K562 (cell line): Measurements from ENCODE around the gene DDX39A. TPM values are rescaled to one million over a fixed set of nuclear protein-coding genes. Genes with fewer than 3 reads are reported as not detected.

Source experiments
- ATAC-seq: fragments of 200-7000 bp; cut with Tn5 transposase; 3 replicates; pipeline ENCODE4 v1.9.1; 2020; ENCODE audit warnings: moderate library complexity
- BruUV-seq: library from RNA; stranded (reverse); fragments of 400-500 nt; replicated peaks from 2 replicates; lab custom pipeline; 2021; lab: Mats Ljungman, UMichigan
- CTCF ChIA-PET: fragments of 300-600 bp; formaldehyde crosslinking; extraction: SDS; loops from one replicate; lab custom pipeline; 2021; ENCODE audit warnings: low intra/inter-chr PET ratio; lab: Yijun Ruan, JAX
- POLR2A ChIA-PET: fragments of 300-600, 350-650 bp; sonication (Branson Sonifier 250); formaldehyde crosslinking; extraction: SDS; loops from one replicate; lab custom pipeline; 2021; ENCODE audit warnings: antibody characterized with exemption, inconsistent platforms; lab: Yijun Ruan, JAX
- DNase-seq, 4 experiments: peaks; one replicate each; pipeline versions ENCODE4 v3.0.0 to v3.0.0-alpha.2; 2011 to 2018; ENCODE audit warnings: low spot score in 3 of 4, mixed read lengths in 3 of 4; ENCODE audit errors: extremely low read depth in 1 of 4
- FAIRE-seq: peaks from 2 replicates; lab custom pipeline; 2011; peaks lifted over from hg19 to GRCh38; lab: Jason Lieb, UNC
- H2AFZ ChIP-seq: 2 replicates; pipeline ENCODE4 v1.6.0; 2011; ENCODE audit warnings: low read depth, low read length, control low read depth, inconsistent platforms
- H3K27ac ChIP-seq: fragments of 200-600 bp; 3 replicates; pipeline ENCODE4 v1.8.0; 2011; ENCODE audit warnings: low read depth, mild to moderate bottlenecking, control low read depth, inconsistent platforms, low read length, moderate library complexity, mixed read lengths; ENCODE audit errors: extremely low read depth
- H3K27me3 ChIP-seq, 2 experiments: fragments of 300-600 bp in 1 of 2; 2 replicates in 1 of 2; 3 replicates in 1 of 2; pipeline versions ENCODE4 v1.6.0 to v1.8.0; 2011; ENCODE audit warnings: inconsistent platforms in 2 of 2, low read length in 2 of 2, mild to moderate bottlenecking in 1 of 2, mixed read lengths in 1 of 2, moderate library complexity in 1 of 2; ENCODE audit not compliant: control insufficient read depth in 2 of 2, insufficient read depth in 2 of 2
- H3K36me3 ChIP-seq: fragments of 300-600 bp; 3 replicates; pipeline ENCODE4 v1.8.0; 2011; ENCODE audit warnings: mild to moderate bottlenecking, low read length, inconsistent platforms; ENCODE audit not compliant: control insufficient read depth, insufficient read depth
- H3K4me1 ChIP-seq, 2 experiments: fragments of 200-600 bp in 1 of 2; replicated peaks in 1 of 2; 2 replicates in 1 of 2; 3 replicates in 1 of 2; pipeline versions ENCODE4 v1.5.1 to v1.8.0; 2011; ENCODE audit warnings: inconsistent platforms in 2 of 2, low read length in 2 of 2, mild to moderate bottlenecking in 1 of 2, mixed read lengths in 1 of 2, moderate library complexity in 1 of 2; ENCODE audit not compliant: control insufficient read depth in 2 of 2, insufficient read depth in 2 of 2
- H3K4me2 ChIP-seq: 2 replicates; pipeline ENCODE4 v1.6.1; 2011; ENCODE audit warnings: low read length, control low read depth, inconsistent platforms, mixed read lengths; ENCODE audit not compliant: insufficient read depth
- H3K4me3 ChIP-seq: fragments of 200-600 bp; sonication (generic), shearing (Covaris generic); 2 replicates; pipeline ENCODE4 v1.5.1; 2016; ENCODE audit warnings: control low read depth, inconsistent platforms
- H3K79me2 ChIP-seq: fragments of 200-600 bp; 3 replicates; pipeline ENCODE4 v1.8.0; 2011; ENCODE audit warnings: low read length, inconsistent platforms; ENCODE audit not compliant: control insufficient read depth, insufficient read depth
- H3K9ac ChIP-seq, 2 experiments: 2 replicates each; pipeline versions ENCODE4 v1.6.0 to v1.6.1; 2011; ENCODE audit warnings: low read depth in 2 of 2, low read length in 2 of 2, control low read depth in 1 of 2, inconsistent platforms in 1 of 2, mild to moderate bottlenecking in 1 of 2, mixed read lengths in 1 of 2; ENCODE audit not compliant: insufficient read depth in 1 of 2
- H3K9me1 ChIP-seq: one replicate; pipeline ENCODE4 v1.6.0; 2011; ENCODE audit warnings: inconsistent platforms, mild to moderate bottlenecking, low read length, moderate library complexity; ENCODE audit not compliant: control insufficient read depth, insufficient read depth
- H3K9me3 ChIP-seq: replicated peaks from 2 replicates; pipeline ENCODE4 v1.5.1; 2011; ENCODE audit warnings: low read depth, low read length, inconsistent platforms; ENCODE audit not compliant: control insufficient read depth, insufficient read depth
- H4K20me1 ChIP-seq: replicated peaks from 2 replicates; pipeline ENCODE4 v1.6.1; 2011; ENCODE audit warnings: low read length, inconsistent platforms, mixed read lengths; ENCODE audit not compliant: control insufficient read depth, insufficient read depth
- CHD2 ChIP-seq: IDR thresholded peaks from 2 replicates; pipeline ENCODE4 v1.6.1; 2011; ENCODE audit warnings: low read depth, low read length
- EGR1 ChIP-seq: fragments of 450-650 bp; conservative IDR thresholded peaks from 2 replicates; pipeline ENCODE4 v1.6.1; 2017; ENCODE audit warnings: mild to moderate bottlenecking
- FOXJ2 ChIP-seq: fragments of 200-800 bp; sonication (Bioruptor generic); IDR thresholded peaks from 2 replicates; pipeline ENCODE4 v1.6.1; 2016; ENCODE audit warnings: missing genetic modification characterization, missing compliant biosample characterization
- HCFC1 ChIP-seq: IDR thresholded peaks from 2 replicates; pipeline ENCODE4 v1.6.1; 2012; ENCODE audit warnings: low read depth, low read length, improper control_type of control experiment
- HDAC1 ChIP-seq, 2 experiments: fragments of 450-650 bp; IDR thresholded peaks; 2 replicates each; pipeline ENCODE4 v1.6.1; 2016 to 2017; ENCODE audit warnings: inconsistent platforms in 1 of 2, mild to moderate bottlenecking in 1 of 2, moderate library complexity in 1 of 2
- HDAC2 ChIP-seq: fragments of 450-650 bp; IDR thresholded peaks from 2 replicates; pipeline ENCODE4 v1.6.1; 2016; ENCODE audit warnings: mild to moderate bottlenecking
- HNRNPLL ChIP-seq: fragments of 200-400 bp; formaldehyde crosslinking; IDR thresholded peaks from 2 replicates; pipeline ENCODE4 v1.6.1; 2017; ENCODE audit warnings: low read length, low read depth, mild to moderate bottlenecking; ENCODE audit not compliant: poor library complexity, severe bottlenecking
- KLF1 ChIP-seq: fragments of 450-650 bp; IDR thresholded peaks from 2 replicates; pipeline ENCODE4 v1.6.1; 2016; ENCODE audit warnings: missing genetic modification characterization, missing compliant biosample characterization
- MCM5 ChIP-seq: fragments of 450-650 bp; IDR thresholded peaks from 2 replicates; pipeline ENCODE4 v1.6.1; 2016; ENCODE audit warnings: low read depth
- NBN ChIP-seq: fragments of 450-650 bp; IDR thresholded peaks from 2 replicates; pipeline ENCODE4 v1.6.1; 2016; ENCODE audit warnings: low read depth, mild to moderate bottlenecking
- NCOA4 ChIP-seq: fragments of 450-650 bp; IDR thresholded peaks from 2 replicates; pipeline ENCODE4 v1.6.1; 2018; ENCODE audit warnings: mild to moderate bottlenecking; ENCODE audit not compliant: partially characterized antibody
- NFATC3 ChIP-seq: fragments of 450-650 bp; IDR thresholded peaks from 2 replicates; pipeline ENCODE4 v1.6.1; 2017; ENCODE audit warnings: mild to moderate bottlenecking
- PHF8 ChIP-seq: fragments of 200-600 bp; sonication (generic); IDR thresholded peaks from 2 replicates; pipeline ENCODE4 v1.6.1; 2012; ENCODE audit warnings: mixed run types, mild to moderate bottlenecking, inconsistent platforms, low read length, moderate library complexity, borderline replicate concordance
- SMARCE1 ChIP-seq: fragments of 450-650 bp; IDR thresholded peaks from 2 replicates; pipeline ENCODE4 v1.7.1; 2016; ENCODE audit warnings: mild to moderate bottlenecking
- SNRNP70 ChIP-seq: fragments of 200-400 bp; formaldehyde crosslinking; optimal IDR thresholded peaks from 2 replicates; pipeline ENCODE3; 2017; ENCODE audit warnings: low read depth, low read length
- SP1 ChIP-seq: sonication (generic); formaldehyde crosslinking; IDR thresholded peaks from 2 replicates; pipeline ENCODE4 v1.8.1; 2022; ENCODE audit warnings: mild to moderate bottlenecking, missing genetic modification reagents
- TAF9B ChIP-seq: fragments of 450-650 bp; IDR thresholded peaks from 2 replicates; pipeline ENCODE4 v1.6.1; 2018; ENCODE audit warnings: mild to moderate bottlenecking; ENCODE audit not compliant: partially characterized antibody
- TSC22D4 ChIP-seq: fragments of 450-650 bp; IDR thresholded peaks from 2 replicates; pipeline ENCODE4 v1.6.1; 2016; ENCODE audit warnings: missing genetic modification characterization, missing biosample characterization, control low read depth
- U2AF1 ChIP-seq: fragments of 200-400 bp; formaldehyde crosslinking; optimal IDR thresholded peaks from 2 replicates; pipeline ENCODE3; 2017; ENCODE audit warnings: mild to moderate bottlenecking, low read depth, low read length, moderate library complexity
- ZNF586 ChIP-seq: fragments of 450-650 bp; formaldehyde crosslinking; conservative IDR thresholded peaks from 2 replicates; pipeline ENCODE4 v1.4.0; 2020; ENCODE audit warnings: mild to moderate bottlenecking, moderate library complexity
- ZNF695 ChIP-seq: fragments of 450-650 bp; formaldehyde crosslinking; IDR thresholded peaks from 2 replicates; pipeline ENCODE4 v1.4.0; 2020; ENCODE audit warnings: mild to moderate bottlenecking, moderate library complexity
- WGBS: fragments of 100-300 bp; shearing (Covaris generic); methylation state at CpG from one replicate; pipeline ENCODE4 v1.1.6; 2016; ENCODE audit warnings: low coverage, mixed read lengths; ENCODE audit not compliant: insufficient coverage; ENCODE audit errors: missing lambda C conversion rate; 5-methylcytosine and 5-hydroxymethylcytosine counted together
- in situ Hi-C: fragments of 300-500 bp; cut with MboI; formaldehyde crosslinking; loops from 4 replicates; pipeline ENCODE4 v1.15.0; 2018; ENCODE audit warnings: inconsistent platforms, mixed read lengths
- intact Hi-C: fragments of 100-400 bp; cut with micrococcal nuclease; formaldehyde crosslinking; loops from 2 replicates; pipeline ENCODE4 v1.14.2; 2022
- polyA plus RNA-seq, 8 experiments: library from polyadenylated mRNA; depleted of rRNA in 4 of 8; stranded (reverse) in 5 of 8; unstranded in 3 of 8; fragments of >200 nt; fragmentation: Nextera tagmentation in 2 of 8; fragmentation: Illumina TruSeq in 1 of 8; extraction: Ambion mirVana in 2 of 8; extraction: Trizol in 1 of 8; gene quantifications; 2 replicates each; pipeline versions ENCODE4 v1.2.1 to v1.2.3, GENCODE V29; 2011 to 2014; ENCODE audit warnings: inconsistent platforms in 1 of 8, missing spikeins in 1 of 8
- total RNA-seq, 7 experiments: library from RNA; depleted of rRNA in 6 of 7; stranded (reverse); fragments of >200 nt in 6 of 7; fragmentation: Illumina TruSeq in 2 of 7; extraction: Trizol in 2 of 7; gene quantifications; 2 replicates each; pipeline versions ENCODE4 v1.2.1 to v1.2.3, GENCODE V29; 2011 to 2021; ENCODE audit warnings: low replicate concordance in 1 of 7
- TF ChIP-seq, protein P1 (sequence below): fragments of 250-450 bp; sonication (Bioruptor Pico); IDR thresholded peaks from 2 replicates; pipeline ENCODE4 v1.5.1; 2021; ENCODE audit warnings: mild to moderate bottlenecking
- TF ChIP-seq, protein P2 (sequence below), 3 experiments: IDR thresholded peaks in 2 of 3; conservative IDR thresholded peaks in 1 of 3; 2 replicates each; pipeline ENCODE4 v1.5.1; 2011 to 2012; ENCODE audit warnings: low read length in 3 of 3, mild to moderate bottlenecking in 3 of 3, control low read depth in 2 of 3, improper control_type of control experiment in 1 of 3, inconsistent platforms in 1 of 3, low read depth in 1 of 3, mixed read lengths in 1 of 3, moderate library complexity in 1 of 3; ENCODE audit not compliant: insufficient read depth in 2 of 3

Gene DDX39A
- total and polyA plus RNA-seq, 9 of the 15 experiments (the other 6 are each of a cell fraction or from before 2014, with no cell fraction given) = 90.3 to 250 (median 188) TPM

DNA sequence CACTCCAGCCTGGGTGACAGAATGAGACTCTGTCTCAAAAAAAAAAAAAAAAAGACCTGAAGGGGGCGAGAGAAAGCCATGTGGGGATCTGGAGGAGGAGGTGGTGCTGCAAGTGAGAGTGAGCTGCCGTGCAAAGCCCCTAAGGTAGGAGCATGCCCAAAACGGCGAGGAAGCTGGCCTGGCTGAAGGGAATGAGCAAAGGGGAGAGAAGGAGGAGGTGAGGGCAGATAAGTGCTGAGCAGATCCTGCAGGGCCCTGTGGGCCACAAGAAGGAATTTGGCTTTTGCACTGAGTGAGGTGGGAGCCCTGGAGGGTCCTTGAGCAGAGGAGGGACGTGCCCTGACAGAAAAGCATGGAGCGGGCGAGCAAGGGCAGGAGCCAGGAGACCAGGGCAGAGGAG lies 57.3 kb downstream of the DDX39A start:
- Histone ChIP-seq H3K4me3 (no peak overlapping the region), H3K4me2 (peak overlapping the region; percentile 1; the same call in 1 of the 2 replicates), H3K9ac (peak overlapping the region in 1 of 2 experiments; percentile 8; a peak in 1 of 4 replicates), H3K27ac (no peak overlapping the region), H3K27me3 (no peaks in the 10 kb centered on the region), H3K79me2 (no peaks in the 10 kb centered on the region), H3K9me1 (no peaks in the 10 kb centered on the region), H3K36me3 (no peaks in the 10 kb centered on the region), H2AFZ (no peak overlapping the region; the same call in 1 of the 2 replicates), H3K9me3 (no peaks in the 10 kb centered on the region), H4K20me1 (no peaks in the 10 kb centered on the region), H3K4me1 (peaks cover 29 to 39% of the 10 kb centered on the region in 2 experiments)
- DNase-seq (peak; percentile 48 to 71 (median 56)), FAIRE-seq (no peak), ATAC-seq (peak; percentile 54)
- 21% methylated on average over 4 of the region's 7 CpGs for WGBS
- ChIA-PET CTCF (interaction anchor here (1.1 kb wide), 1 partner anchor 44 kb away, joined by 3 read pairs; no protein-coding TSS in a partner anchor), POLR2A (interaction anchor here (0.6 to 3.9 kb wide), 2 partner anchors 20 to 43 kb away, joined by 3 to 27 read pairs; partner anchors contain the start of gene ADGRE5)
- in situ Hi-C loops (no loop called here), intact Hi-C loops (loop anchor here (2.0 to 10.0 kb wide), 2 partner anchors 23 to 123 kb away; no protein-coding TSS in a partner anchor)
- no TSS peak for BruUV-seq
- no peak for TF ChIP-seq ZNF695 (CRISPR knock-in tag)
- TF ChIP-seq TSC22D4 (tag) = no peak
- TF ChIP-seq SMARCE1 = 0 out of 2 replicates have a peak, but pooled peaks have one; percentile 17
- TF ChIP-seq HNRNPLL = no peak
- TF ChIP-seq, protein P1, sequence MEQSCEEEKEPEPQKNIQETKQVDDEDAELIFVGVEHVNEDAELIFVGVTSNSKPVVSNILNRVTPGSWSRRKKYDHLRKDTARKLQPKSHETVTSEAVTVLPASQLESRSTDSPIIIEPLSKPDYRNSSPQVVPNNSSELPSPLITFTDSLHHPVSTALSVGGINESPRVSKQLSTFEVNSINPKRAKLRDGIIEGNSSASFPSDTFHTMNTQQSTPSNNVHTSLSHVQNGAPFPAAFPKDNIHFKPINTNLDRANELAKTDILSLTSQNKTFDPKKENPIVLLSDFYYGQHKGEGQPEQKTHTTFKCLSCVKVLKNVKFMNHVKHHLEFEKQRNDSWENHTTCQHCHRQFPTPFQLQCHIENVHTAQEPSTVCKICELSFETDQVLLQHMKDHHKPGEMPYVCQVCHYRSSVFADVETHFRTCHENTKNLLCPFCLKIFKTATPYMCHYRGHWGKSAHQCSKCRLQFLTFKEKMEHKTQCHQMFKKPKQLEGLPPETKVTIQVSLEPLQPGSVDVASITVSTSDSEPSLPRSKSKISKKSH = no peak
- no peak for TF ChIP-seq TAF9B
- TF ChIP-seq HDAC1 (IDR thresholded peaks at IDR 0.05) = no peak
- no peak for TF ChIP-seq HDAC2
- no peak for TF ChIP-seq SNRNP70
- 0 out of 2 replicates have a peak, but pooled peaks have one; percentile 12 for TF ChIP-seq EGR1
- no peak for TF ChIP-seq NFATC3
- no peak for TF ChIP-seq NCOA4
- no peak for TF ChIP-seq HCFC1
- no peak for TF ChIP-seq FOXJ2 (tag)
- no peak for TF ChIP-seq ZNF586
- no peak for TF ChIP-seq KLF1 (tag)
- TF ChIP-seq NBN = no peak
- TF ChIP-seq CHD2 = no peak
- TF ChIP-seq U2AF1 = no peak
- TF ChIP-seq PHF8 = no peak
- TF ChIP-seq SP1 (CRISPR knock-in tag) = 0 out of 2 replicates have a peak, but pooled peaks have one; percentile 19
- TF ChIP-seq, protein P2, sequence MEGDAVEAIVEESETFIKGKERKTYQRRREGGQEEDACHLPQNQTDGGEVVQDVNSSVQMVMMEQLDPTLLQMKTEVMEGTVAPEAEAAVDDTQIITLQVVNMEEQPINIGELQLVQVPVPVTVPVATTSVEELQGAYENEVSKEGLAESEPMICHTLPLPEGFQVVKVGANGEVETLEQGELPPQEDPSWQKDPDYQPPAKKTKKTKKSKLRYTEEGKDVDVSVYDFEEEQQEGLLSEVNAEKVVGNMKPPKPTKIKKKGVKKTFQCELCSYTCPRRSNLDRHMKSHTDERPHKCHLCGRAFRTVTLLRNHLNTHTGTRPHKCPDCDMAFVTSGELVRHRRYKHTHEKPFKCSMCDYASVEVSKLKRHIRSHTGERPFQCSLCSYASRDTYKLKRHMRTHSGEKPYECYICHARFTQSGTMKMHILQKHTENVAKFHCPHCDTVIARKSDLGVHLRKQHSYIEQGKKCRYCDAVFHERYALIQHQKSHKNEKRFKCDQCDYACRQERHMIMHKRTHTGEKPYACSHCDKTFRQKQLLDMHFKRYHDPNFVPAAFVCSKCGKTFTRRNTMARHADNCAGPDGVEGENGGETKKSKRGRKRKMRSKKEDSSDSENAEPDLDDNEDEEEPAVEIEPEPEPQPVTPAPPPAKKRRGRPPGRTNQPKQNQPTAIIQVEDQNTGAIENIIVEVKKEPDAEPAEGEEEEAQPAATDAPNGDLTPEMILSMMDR (IDR thresholded peaks at IDR 0.05 in 2 of 3, conservative IDR thresholded peaks at IDR 0.05 in 1 of 3; ENCODE audit: insufficient read depth in 2 of 3, low read depth in 1 of 3, low read length in 3 of 3) = peak; percentile 42 to 54 (median 43); a peak in 5 of 6 replicates
- TF ChIP-seq MCM5 = no peak
